OCI-LY7 (cell line): ENCODE measurements around the gene MAPKAPK5. TPM values are rescaled to one million over a fixed set of nuclear protein-coding genes. Genes with fewer than 3 reads are reported as not detected.
A peak's percentile ranks its signal among the peaks of the same experiment; 100 is the strongest.

ENCODE experiments used
- BruUV-seq: library from RNA; stranded (reverse); fragments of 400-500 nt; replicated peaks from 2 replicates; lab custom pipeline; 2021; lab: Mats Ljungman, UMichigan
- CTCF ChIA-PET: fragments of 300-600 bp; sonication (Branson Sonifier 250); formaldehyde crosslinking; loops from one replicate; lab custom pipeline; 2022; ENCODE audit warnings: antibody characterized with exemption; ENCODE audit not compliant: unreplicated experiment; lab: Charles Lee
- POLR2A ChIA-PET: fragments of 300-600 bp; sonication (Branson Sonifier 250); formaldehyde crosslinking; loops from one replicate; lab custom pipeline; 2022; ENCODE audit warnings: antibody characterized with exemption; lab: Charles Lee
- DNase-seq: peaks from one replicate; pipeline ENCODE4 v3.0.0-alpha.2; 2015; ENCODE audit warnings: low spot score
- H2AFZ ChIP-seq: fragments of 200-600 bp; sonication (generic), shearing (Covaris generic); 2 replicates; pipeline ENCODE4 v1.6.1; 2014; ENCODE audit warnings: mild to moderate bottlenecking, antibody characterized with exemption, low read length, moderate library complexity
- H3K27ac ChIP-seq: fragments of 200-600 bp; sonication (generic); 2 replicates; pipeline ENCODE4 v1.5.1; 2014; ENCODE audit warnings: mixed run types, low read depth, mild to moderate bottlenecking, moderate library complexity, low read length, inconsistent platforms; ENCODE audit not compliant: poor library complexity, severe bottlenecking
- H3K36me3 ChIP-seq: fragments of 200-600 bp; sonication (generic); 2 replicates; pipeline ENCODE4 v1.6.1; 2014; ENCODE audit warnings: mild to moderate bottlenecking, antibody characterized with exemption, low read length, moderate library complexity, mixed read lengths; ENCODE audit not compliant: insufficient read depth
- H3K4me1 ChIP-seq: fragments of 200-600 bp; sonication (generic); 2 replicates; pipeline ENCODE4 v1.5.1; 2014; ENCODE audit warnings: mild to moderate bottlenecking, low read length; ENCODE audit not compliant: insufficient read depth, poor library complexity, severe bottlenecking
- H3K4me2 ChIP-seq: fragments of 200-600 bp; sonication (generic); 2 replicates; pipeline ENCODE4 v1.6.1; 2014; ENCODE audit warnings: mild to moderate bottlenecking, low read length
- H3K4me3 ChIP-seq: fragments of 200-600 bp; sonication (generic); 2 replicates; pipeline ENCODE4 v1.5.1; 2014; ENCODE audit warnings: mild to moderate bottlenecking, low read depth, low read length; ENCODE audit not compliant: poor library complexity, severe bottlenecking
- H3K79me2 ChIP-seq: fragments of 200-600 bp; sonication (generic); 2 replicates; pipeline ENCODE4 v1.6.1; 2016; ENCODE audit warnings: low read depth, mild to moderate bottlenecking, low read length, moderate library complexity, mixed read lengths; ENCODE audit not compliant: insufficient read depth
- H3K9me2 ChIP-seq: fragments of 200-600 bp; sonication (generic); 2 replicates; pipeline ENCODE4 v1.6.1; 2016; ENCODE audit warnings: mild to moderate bottlenecking, low read length, mixed read lengths; ENCODE audit not compliant: insufficient read depth
- H3K9me3 ChIP-seq: fragments of 200-600 bp; sonication (generic); 2 replicates; pipeline ENCODE4 v1.6.1; 2014; ENCODE audit warnings: mild to moderate bottlenecking, mixed run types, low read length, mixed read lengths
- H4K20me1 ChIP-seq: fragments of 200-600 bp; sonication (generic); 2 replicates; pipeline ENCODE4 v1.6.1; 2014; ENCODE audit warnings: mild to moderate bottlenecking, antibody characterized with exemption, low read length, moderate library complexity, mixed read lengths; ENCODE audit not compliant: insufficient read depth
- CTCF ChIP-seq: fragments of 200-600 bp; sonication (generic); conservative IDR thresholded peaks from 2 replicates; pipeline ENCODE4 v1.5.1; 2014; ENCODE audit warnings: mild to moderate bottlenecking, antibody characterized with exemption, low read length, moderate library complexity, mixed read lengths
- EZH2phosphoT487 ChIP-seq: fragments of 200-600 bp; sonication (generic); IDR thresholded peaks from 2 replicates; pipeline ENCODE4 v1.6.1; 2018; ENCODE audit warnings: low read depth, borderline replicate concordance, mild to moderate bottlenecking, mixed run types, antibody characterized with exemption, low read length, moderate library complexity, mixed read lengths
- intact Hi-C: fragments of 100-400 bp; cut with micrococcal nuclease; formaldehyde crosslinking; loops from one replicate; pipeline ENCODE4 v1.10.0; 2022; ENCODE audit not compliant: unreplicated experiment
- total RNA-seq, 2 experiments: library from RNA; depleted of rRNA in 1 of 2; stranded (reverse); fragments of >200 nt in 1 of 2; shearing (Covaris generic) in 1 of 2; gene quantifications; 2 replicates each; pipeline ENCODE4 v1.2.3, GENCODE V29; 2014 to 2022

MAPKAPK5 gene
- total RNA-seq, 2 experiments from 2014 or later, result 74.6 to 83.5 TPM

DNA sequence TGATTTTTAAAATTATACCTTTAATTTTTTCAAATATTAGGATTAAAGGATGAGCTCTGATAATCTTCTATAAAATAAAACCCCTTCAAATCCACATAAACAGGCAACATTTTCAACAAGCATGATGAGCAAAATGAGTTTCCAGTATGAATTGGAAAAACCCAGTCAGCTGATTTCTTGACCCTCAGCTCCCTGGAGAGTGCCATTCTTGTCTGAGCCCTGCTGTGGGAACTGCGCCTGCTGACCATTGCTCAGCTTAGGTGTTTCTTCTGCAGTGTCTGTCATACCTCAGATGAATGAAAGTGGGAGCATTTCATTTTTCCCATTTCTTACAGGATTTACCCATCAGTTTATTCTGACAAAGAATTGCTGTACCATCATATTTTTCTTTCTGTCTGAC is 27.6 kb downstream of the MAPKAPK5 start:
- no peak overlapping the region for H2AFZ ChIP-seq
- H3K79me2 ChIP-seq, result peaks cover 7% of the 10 kb centered on the region; the same call in 1 of the 2 replicates
- H3K4me2 ChIP-seq, result no peak overlapping the region
- TSS peak; percentile 24 for BruUV-seq
- TF ChIP-seq EZH2phosphoT487, result no peak
- TF ChIP-seq CTCF, result no peak
- H3K9me3 ChIP-seq, result no peaks in the 10 kb centered on the region
- H4K20me1 ChIP-seq, result no peaks in the 10 kb centered on the region
- no peak for DNase-seq
- POLR2A ChIA-PET, result interaction anchor here (0.7 to 1.1 kb wide), 2 partner anchors 9 to 14 kb away, joined by 3 read pairs; no protein-coding TSS in a partner anchor
- H3K27ac ChIP-seq, result no peak overlapping the region
- H3K4me3 ChIP-seq, result no peak overlapping the region
- no peaks in the 10 kb centered on the region for H3K9me2 ChIP-seq
- peaks cover 94% of the 10 kb centered on the region for H3K36me3 ChIP-seq
- no peaks in the 10 kb centered on the region for H3K4me1 ChIP-seq
- intact Hi-C loops, result no loop called here
- CTCF ChIA-PET, result no interaction called here

DNA sequence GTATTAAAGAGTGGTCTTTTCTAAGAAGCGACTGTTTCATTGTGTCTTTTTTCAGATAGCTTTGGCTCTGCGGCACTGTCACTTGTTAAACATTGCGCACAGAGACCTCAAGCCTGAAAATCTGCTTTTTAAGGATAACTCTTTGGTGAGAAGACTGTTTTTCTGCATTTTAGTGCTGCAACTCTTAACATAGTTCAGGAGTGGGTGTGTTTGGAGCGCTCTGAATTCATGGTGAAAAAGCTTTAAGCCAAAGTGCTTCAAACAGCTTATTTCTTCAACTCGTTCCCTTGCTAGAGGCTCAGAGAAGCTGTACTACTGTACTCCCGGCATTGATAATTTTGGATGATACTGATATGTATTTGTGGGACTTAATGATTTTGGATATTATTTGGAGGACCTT is 28.2 kb downstream of the MAPKAPK5 start:
- Histone ChIP-seq H4K20me1 (no peaks in the 10 kb centered on the region), H2AFZ (no peak overlapping the region), H3K36me3 (peaks cover 91% of the 10 kb centered on the region), H3K4me3 (no peak overlapping the region), H3K9me3 (no peaks in the 10 kb centered on the region), H3K9me2 (no peaks in the 10 kb centered on the region), H3K4me2 (no peak overlapping the region), H3K27ac (no peak overlapping the region), H3K4me1 (no peaks in the 10 kb centered on the region), H3K79me2 (peaks cover 1% of the 10 kb centered on the region; the same call in 1 of the 2 replicates)
- no peak for DNase-seq
- ChIA-PET POLR2A (interaction anchor here (0.7 to 1.1 kb wide), 2 partner anchors 10 to 14 kb away, joined by 3 read pairs; no protein-coding TSS in a partner anchor), CTCF (no interaction called here)
- intact Hi-C loops, result no loop called here
- TF ChIP-seq CTCF (no peak), EZH2phosphoT487 (no peak)
- no TSS peak for BruUV-seq

DNA sequence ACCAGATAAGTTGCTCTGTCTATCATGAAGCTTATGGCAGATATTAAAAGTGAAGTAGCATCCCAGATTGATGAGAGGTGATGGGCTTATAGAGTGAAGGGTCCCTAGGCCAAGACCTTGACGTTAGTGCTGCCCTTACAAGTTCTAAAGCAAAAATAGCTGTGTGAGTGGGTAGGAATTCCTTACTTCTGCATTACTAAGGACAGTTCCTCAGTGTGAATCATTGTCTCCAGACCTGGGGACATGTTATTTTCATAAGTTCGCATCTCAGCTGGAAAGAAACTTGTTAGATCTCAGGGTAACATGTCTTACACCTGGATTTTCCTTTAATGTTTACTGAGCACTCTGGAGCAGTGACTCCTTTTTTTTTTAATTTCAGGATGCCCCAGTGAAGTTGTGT is 28.7 kb downstream of the MAPKAPK5 start:
- CTCF ChIA-PET, result no interaction called here
- no peak overlapping the region for H3K27ac ChIP-seq
- TF ChIP-seq CTCF (no peak), EZH2phosphoT487 (no peak)
- POLR2A ChIA-PET, result interaction anchor here (0.6 to 1.1 kb wide), 3 partner anchors 10 to 14 kb away, joined by 3 read pairs; no protein-coding TSS in a partner anchor
- H3K4me2 ChIP-seq, result no peak overlapping the region
- H3K9me2 ChIP-seq, result no peaks in the 10 kb centered on the region
- H3K9me3 ChIP-seq, result no peaks in the 10 kb centered on the region
- intact Hi-C loops, result no loop called here
- no peak overlapping the region for H2AFZ ChIP-seq
- no peaks in the 10 kb centered on the region for H4K20me1 ChIP-seq
- H3K4me3 ChIP-seq, result no peak overlapping the region
- H3K4me1 ChIP-seq, result no peaks in the 10 kb centered on the region
- DNase-seq, result no peak
- no TSS peak for BruUV-seq
- peaks cover 93% of the 10 kb centered on the region for H3K36me3 ChIP-seq
- no peaks in the 10 kb centered on the region for H3K79me2 ChIP-seq
